ENCODE data around the gene FGFBP3. TPM values are rescaled to one million over a fixed set of nuclear protein-coding genes. Genes with fewer than 3 reads are reported as not detected.

The FGFBP3 gene
- total and polyA plus RNA-seq, 2 of the 13 experiments (the other 11 are each of a cell fraction or from before 2014, with no cell fraction given) = 0.50 to 2.0 TPM

GRCh38 chr10:91887272-91888076, 21.8 kb downstream of the FGFBP3 start (continued):
- TF ChIP-seq ZNF75D (CRISPR knock-in tag; IDR thresholded peaks at IDR 0.05; ENCODE audit: borderline replicate concordance) = no peak
- no peak for TF ChIP-seq ZNF567 (CRISPR knock-in tag; IDR thresholded peaks at IDR 0.05; ENCODE audit: borderline replicate concordance)
- TF ChIP-seq NPAS2 (CRISPR knock-in tag; IDR thresholded peaks at IDR 0.05; ENCODE audit: borderline replicate concordance) = no peak
- TF ChIP-seq EEA1 (CRISPR knock-in tag; IDR thresholded peaks at IDR 0.05; ENCODE audit: borderline replicate concordance) = peak; percentile 93; the same call in 1 of the 2 replicates
- TF ChIP-seq, protein P1, sequence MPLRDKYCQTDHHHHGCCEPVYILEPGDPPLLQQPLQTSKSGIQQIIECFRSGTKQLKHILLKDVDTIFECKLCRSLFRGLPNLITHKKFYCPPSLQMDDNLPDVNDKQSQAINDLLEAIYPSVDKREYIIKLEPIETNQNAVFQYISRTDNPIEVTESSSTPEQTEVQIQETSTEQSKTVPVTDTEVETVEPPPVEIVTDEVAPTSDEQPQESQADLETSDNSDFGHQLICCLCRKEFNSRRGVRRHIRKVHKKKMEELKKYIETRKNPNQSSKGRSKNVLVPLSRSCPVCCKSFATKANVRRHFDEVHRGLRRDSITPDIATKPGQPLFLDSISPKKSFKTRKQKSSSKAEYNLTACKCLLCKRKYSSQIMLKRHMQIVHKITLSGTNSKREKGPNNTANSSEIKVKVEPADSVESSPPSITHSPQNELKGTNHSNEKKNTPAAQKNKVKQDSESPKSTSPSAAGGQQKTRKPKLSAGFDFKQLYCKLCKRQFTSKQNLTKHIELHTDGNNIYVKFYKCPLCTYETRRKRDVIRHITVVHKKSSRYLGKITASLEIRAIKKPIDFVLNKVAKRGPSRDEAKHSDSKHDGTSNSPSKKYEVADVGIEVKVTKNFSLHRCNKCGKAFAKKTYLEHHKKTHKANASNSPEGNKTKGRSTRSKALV (CRISPR knock-in tag; IDR thresholded peaks at IDR 0.05) = no peak
- TF ChIP-seq, protein P2, sequence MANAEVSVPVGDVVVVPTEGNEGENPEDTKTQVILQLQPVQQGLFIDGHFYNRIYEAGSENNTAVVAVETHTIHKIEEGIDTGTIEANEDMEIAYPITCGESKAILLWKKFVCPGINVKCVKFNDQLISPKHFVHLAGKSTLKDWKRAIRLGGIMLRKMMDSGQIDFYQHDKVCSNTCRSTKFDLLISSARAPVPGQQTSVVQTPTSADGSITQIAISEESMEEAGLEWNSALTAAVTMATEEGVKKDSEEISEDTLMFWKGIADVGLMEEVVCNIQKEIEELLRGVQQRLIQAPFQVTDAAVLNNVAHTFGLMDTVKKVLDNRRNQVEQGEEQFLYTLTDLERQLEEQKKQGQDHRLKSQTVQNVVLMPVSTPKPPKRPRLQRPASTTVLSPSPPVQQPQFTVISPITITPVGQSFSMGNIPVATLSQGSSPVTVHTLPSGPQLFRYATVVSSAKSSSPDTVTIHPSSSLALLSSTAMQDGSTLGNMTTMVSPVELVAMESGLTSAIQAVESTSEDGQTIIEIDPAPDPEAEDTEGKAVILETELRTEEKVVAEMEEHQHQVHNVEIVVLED (CRISPR knock-in tag; IDR thresholded peaks at IDR 0.05; ENCODE audit: borderline replicate concordance) = peak; percentile 46; the same call in 1 of the 2 replicates
- TF ChIP-seq SIX1 (CRISPR knock-in tag; IDR thresholded peaks at IDR 0.05; ENCODE audit: borderline replicate concordance) = no peak
- TF ChIP-seq MYC (CRISPR knock-in tag; IDR thresholded peaks at IDR 0.05; ENCODE audit: borderline replicate concordance) = no peak; the same call in 1 of the 2 replicates
- TF ChIP-seq, protein P3, sequence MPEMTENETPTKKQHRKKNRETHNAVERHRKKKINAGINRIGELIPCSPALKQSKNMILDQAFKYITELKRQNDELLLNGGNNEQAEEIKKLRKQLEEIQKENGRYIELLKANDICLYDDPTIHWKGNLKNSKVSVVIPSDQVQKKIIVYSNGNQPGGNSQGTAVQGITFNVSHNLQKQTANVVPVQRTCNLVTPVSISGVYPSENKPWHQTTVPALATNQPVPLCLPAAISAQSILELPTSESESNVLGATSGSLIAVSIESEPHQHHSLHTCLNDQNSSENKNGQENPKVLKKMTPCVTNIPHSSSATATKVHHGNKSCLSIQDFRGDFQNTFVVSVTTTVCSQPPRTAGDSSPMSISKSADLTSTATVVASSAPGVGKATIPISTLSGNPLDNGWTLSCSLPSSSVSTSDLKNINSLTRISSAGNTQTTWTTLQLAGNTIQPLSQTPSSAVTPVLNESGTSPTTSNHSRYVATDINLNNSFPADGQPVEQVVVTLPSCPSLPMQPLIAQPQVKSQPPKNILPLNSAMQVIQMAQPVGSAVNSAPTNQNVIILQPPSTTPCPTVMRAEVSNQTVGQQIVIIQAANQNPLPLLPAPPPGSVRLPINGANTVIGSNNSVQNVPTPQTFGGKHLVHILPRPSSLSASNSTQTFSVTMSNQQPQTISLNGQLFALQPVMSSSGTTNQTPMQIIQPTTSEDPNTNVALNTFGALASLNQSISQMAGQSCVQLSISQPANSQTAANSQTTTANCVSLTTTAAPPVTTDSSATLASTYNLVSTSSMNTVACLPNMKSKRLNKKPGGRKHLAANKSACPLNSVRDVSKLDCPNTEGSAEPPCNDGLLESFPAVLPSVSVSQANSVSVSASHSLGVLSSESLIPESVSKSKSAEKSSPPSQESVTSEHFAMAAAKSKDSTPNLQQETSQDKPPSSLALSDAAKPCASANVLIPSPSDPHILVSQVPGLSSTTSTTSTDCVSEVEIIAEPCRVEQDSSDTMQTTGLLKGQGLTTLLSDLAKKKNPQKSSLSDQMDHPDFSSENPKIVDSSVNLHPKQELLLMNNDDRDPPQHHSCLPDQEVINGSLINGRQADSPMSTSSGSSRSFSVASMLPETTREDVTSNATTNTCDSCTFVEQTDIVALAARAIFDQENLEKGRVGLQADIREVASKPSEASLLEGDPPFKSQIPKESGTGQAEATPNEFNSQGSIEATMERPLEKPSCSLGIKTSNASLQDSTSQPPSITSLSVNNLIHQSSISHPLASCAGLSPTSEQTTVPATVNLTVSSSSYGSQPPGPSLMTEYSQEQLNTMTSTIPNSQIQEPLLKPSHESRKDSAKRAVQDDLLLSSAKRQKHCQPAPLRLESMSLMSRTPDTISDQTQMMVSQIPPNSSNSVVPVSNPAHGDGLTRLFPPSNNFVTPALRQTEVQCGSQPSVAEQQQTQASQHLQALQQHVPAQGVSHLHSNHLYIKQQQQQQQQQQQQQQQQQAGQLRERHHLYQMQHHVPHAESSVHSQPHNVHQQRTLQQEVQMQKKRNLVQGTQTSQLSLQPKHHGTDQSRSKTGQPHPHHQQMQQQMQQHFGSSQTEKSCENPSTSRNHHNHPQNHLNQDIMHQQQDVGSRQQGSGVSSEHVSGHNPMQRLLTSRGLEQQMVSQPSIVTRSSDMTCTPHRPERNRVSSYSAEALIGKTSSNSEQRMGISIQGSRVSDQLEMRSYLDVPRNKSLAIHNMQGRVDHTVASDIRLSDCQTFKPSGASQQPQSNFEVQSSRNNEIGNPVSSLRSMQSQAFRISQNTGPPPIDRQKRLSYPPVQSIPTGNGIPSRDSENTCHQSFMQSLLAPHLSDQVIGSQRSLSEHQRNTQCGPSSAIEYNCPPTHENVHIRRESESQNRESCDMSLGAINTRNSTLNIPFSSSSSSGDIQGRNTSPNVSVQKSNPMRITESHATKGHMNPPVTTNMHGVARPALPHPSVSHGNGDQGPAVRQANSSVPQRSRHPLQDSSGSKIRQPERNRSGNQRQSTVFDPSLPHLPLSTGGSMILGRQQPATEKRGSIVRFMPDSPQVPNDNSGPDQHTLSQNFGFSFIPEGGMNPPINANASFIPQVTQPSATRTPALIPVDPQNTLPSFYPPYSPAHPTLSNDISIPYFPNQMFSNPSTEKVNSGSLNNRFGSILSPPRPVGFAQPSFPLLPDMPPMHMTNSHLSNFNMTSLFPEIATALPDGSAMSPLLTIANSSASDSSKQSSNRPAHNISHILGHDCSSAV (CRISPR knock-in tag; IDR thresholded peaks at IDR 0.05; ENCODE audit: borderline replicate concordance) = no peak
- no peak for TF ChIP-seq ARID2 (CRISPR knock-in tag; IDR thresholded peaks at IDR 0.05; ENCODE audit: borderline replicate concordance)
- TF ChIP-seq, protein P4, sequence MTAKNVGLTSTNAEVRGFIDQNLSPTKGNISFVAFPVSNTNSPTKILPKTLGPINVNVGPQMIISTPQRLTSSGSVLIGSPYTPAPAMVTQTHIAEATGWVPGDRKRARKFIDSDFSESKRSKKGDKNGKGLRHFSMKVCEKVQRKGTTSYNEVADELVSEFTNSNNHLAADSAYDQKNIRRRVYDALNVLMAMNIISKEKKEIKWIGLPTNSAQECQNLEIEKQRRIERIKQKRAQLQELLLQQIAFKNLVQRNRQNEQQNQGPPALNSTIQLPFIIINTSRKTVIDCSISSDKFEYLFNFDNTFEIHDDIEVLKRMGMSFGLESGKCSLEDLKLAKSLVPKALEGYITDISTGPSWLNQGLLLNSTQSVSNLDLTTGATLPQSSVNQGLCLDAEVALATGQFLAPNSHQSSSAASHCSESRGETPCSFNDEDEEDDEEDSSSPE (CRISPR knock-in tag; IDR thresholded peaks at IDR 0.05) = peak; percentile 42
- no peak for TF ChIP-seq ZNF619 (CRISPR knock-in tag; IDR thresholded peaks at IDR 0.05)
- TF ChIP-seq ZNF383 (CRISPR knock-in tag; IDR thresholded peaks at IDR 0.05; ENCODE audit: borderline replicate concordance) = no peak
- TF ChIP-seq ERF (CRISPR knock-in tag; IDR thresholded peaks at IDR 0.05) = no peak
- TF ChIP-seq ZSCAN25 (CRISPR knock-in tag; IDR thresholded peaks at IDR 0.05) = no peak

Data from HepG2 (cell line).